Measurements from ENCODE around the gene RNF213. TPM values are rescaled to one million over a fixed set of nuclear protein-coding genes. Genes with fewer than 3 reads are reported as not detected.

RNF213 gene
- total and polyA plus RNA-seq, 10 of the 15 experiments (the other 5 are each of a cell fraction or from before 2014, with no cell fraction given), result 18.6 to 145 (median 65.8) TPM

GRCh38 chr17:80242505-80242904, 18.1 kb upstream of the RNF213 start:
- in situ Hi-C loops (cut with MboI) (no loop called here), intact Hi-C loops (cut with micrococcal nuclease; ENCODE audit: unreplicated experiment) (no loop called here)
- SMC1A ChIA-PET (ENCODE audit: uncharacterized antibody, unreplicated experiment), result no interaction called here
- RAD21 ChIA-PET (ENCODE audit: unreplicated experiment), result no interaction called here
- POLR2A ChIA-PET, result no interaction called here
- FAIRE-seq, result no peak
- Histone ChIP-seq H3K9ac (ENCODE audit: control insufficient read depth, insufficient read depth, low read length) (no peak overlapping the region), H3K4me1 (ENCODE audit: control insufficient read depth, insufficient read depth, low read length) (no peaks in the 10 kb centered on the region), H3K9me3 (replicated peaks; ENCODE audit: control insufficient read depth, insufficient read depth, low read length) (no peaks in the 10 kb centered on the region), H3K27ac (ENCODE audit: control insufficient read depth, insufficient read depth) (no peak overlapping the region), H3K4me2 (ENCODE audit: control insufficient read depth, insufficient read depth) (no peak overlapping the region), H4K20me1 (ENCODE audit: control insufficient read depth, insufficient read depth) (no peaks in the 10 kb centered on the region), H2AFZ (ENCODE audit: control insufficient read depth, low read depth, low read length) (no peak overlapping the region), H3K4me3 (no peak overlapping the region), H3K79me2 (ENCODE audit: control insufficient read depth, insufficient read depth, low read length) (no peaks in the 10 kb centered on the region), H3K36me3 (ENCODE audit: control insufficient read depth in 2 of 2, insufficient read depth in 2 of 2, low read length in 1 of 2) (no peaks in the 10 kb centered on the region), H3K27me3 (replicated peaks in 1 of 2; ENCODE audit: control insufficient read depth in 2 of 2, insufficient read depth in 2 of 2, low read length in 1 of 2) (no peaks in the 10 kb centered on the region)
- CTCF ChIA-PET, result no interaction called here
- TF ChIP-seq POLR2AphosphoS2 (IDR thresholded peaks at IDR 0.05; ENCODE audit: low read depth, low read length) (no peak), GATAD2B (conservative IDR thresholded peaks at IDR 0.05; ENCODE audit: low read depth) (no peak), BMI1 (IDR thresholded peaks at IDR 0.05; ENCODE audit: borderline replicate concordance) (no peak), SUPT20H (IDR thresholded peaks at IDR 0.05; ENCODE audit: borderline replicate concordance, control insufficient read depth, low read depth, low read length) (no peak), STAT3 (IDR thresholded peaks at IDR 0.05; ENCODE audit: low read depth, low read length) (no peak), RBBP5 (conservative IDR thresholded peaks at IDR 0.05) (no peak), MLLT1 (IDR thresholded peaks at IDR 0.05) (no peak), CBFB (IDR thresholded peaks at IDR 0.05; ENCODE audit: low read depth) (no peak), SREBF1 (IDR thresholded peaks at IDR 0.05; ENCODE audit: low read length) (no peak), EZH2 (IDR thresholded peaks at IDR 0.05; ENCODE audit: borderline replicate concordance, control insufficient read depth, low read depth, low read length) (no peak), ZZZ3 (IDR thresholded peaks at IDR 0.05; ENCODE audit: control insufficient read depth, insufficient read length, low read depth) (no peak), RUNX3 (IDR thresholded peaks at IDR 0.05; ENCODE audit: low read length) (no peak), CREB1 (IDR thresholded peaks at IDR 0.05; ENCODE audit: low read depth) (no peak), RELB (IDR thresholded peaks at IDR 0.05; ENCODE audit: low read depth) (no peak), NFYB (IDR thresholded peaks at IDR 0.05; ENCODE audit: insufficient read depth, low read depth, low read length) (no peak), ZNF384 (IDR thresholded peaks at IDR 0.05; ENCODE audit: borderline replicate concordance, low read depth, low read length) (no peak), RB1 (IDR thresholded peaks at IDR 0.05; ENCODE audit: borderline replicate concordance) (no peak)
- TF ChIP-seq, protein P1, sequence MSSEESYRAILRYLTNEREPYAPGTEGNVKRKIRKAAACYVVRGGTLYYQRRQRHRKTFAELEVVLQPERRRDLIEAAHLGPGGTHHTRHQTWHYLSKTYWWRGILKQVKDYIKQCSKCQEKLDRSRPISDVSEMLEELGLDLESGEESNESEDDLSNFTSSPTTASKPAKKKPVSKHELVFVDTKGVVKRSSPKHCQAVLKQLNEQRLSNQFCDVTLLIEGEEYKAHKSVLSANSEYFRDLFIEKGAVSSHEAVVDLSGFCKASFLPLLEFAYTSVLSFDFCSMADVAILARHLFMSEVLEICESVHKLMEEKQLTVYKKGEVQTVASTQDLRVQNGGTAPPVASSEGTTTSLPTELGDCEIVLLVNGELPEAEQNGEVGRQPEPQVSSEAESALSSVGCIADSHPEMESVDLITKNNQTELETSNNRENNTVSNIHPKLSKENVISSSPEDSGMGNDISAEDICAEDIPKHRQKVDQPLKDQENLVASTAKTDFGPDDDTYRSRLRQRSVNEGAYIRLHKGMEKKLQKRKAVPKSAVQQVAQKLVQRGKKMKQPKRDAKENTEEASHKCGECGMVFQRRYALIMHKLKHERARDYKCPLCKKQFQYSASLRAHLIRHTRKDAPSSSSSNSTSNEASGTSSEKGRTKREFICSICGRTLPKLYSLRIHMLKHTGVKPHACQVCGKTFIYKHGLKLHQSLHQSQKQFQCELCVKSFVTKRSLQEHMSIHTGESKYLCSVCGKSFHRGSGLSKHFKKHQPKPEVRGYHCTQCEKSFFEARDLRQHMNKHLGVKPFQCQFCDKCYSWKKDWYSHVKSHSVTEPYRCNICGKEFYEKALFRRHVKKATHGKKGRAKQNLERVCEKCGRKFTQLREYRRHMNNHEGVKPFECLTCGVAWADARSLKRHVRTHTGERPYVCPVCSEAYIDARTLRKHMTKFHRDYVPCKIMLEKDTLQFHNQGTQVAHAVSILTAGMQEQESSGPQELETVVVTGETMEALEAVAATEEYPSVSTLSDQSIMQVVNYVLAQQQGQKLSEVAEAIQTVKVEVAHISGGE (CRISPR knock-in tag; IDR thresholded peaks at IDR 0.05), result no peak
- no peak for DNase-seq (ENCODE audit: low read depth, low spot score)
- no TSS peak for BruUV-seq (replicated peaks)
- no peak for ATAC-seq
- 71% methylated on average over 14 of the region's 14 CpGs for WGBS (ENCODE audit: insufficient coverage, insufficient replicate concordance, low lambda C conversion rate, missing lambda C conversion rate)

Measured in GM12878 (cell line).